HEK293 (cell line): ENCODE data around the gene TMF1.

ENCODE experiments used
- BCL11B ChIP-seq: fragments of 450-650 bp; formaldehyde crosslinking; IDR thresholded peaks from 2 replicates; pipeline ENCODE4 v1.5.1; 2016; ENCODE audit warnings: low read depth, missing biosample characterization, missing genetic modification characterization
- GLIS2 ChIP-seq: fragments of 450-650 bp; formaldehyde crosslinking; IDR thresholded peaks from 2 replicates; pipeline ENCODE4 v1.5.1; 2016; ENCODE audit warnings: missing biosample characterization, missing genetic modification characterization
- KLF8 ChIP-seq: fragments of 450-650 bp; formaldehyde crosslinking; IDR thresholded peaks from 2 replicates; pipeline ENCODE4 v1.5.1; 2016; ENCODE audit warnings: missing biosample characterization, missing genetic modification characterization
- OSR2 ChIP-seq: fragments of 450-650 bp; formaldehyde crosslinking; IDR thresholded peaks from 2 replicates; pipeline ENCODE4 v1.5.1; 2016; ENCODE audit warnings: missing biosample characterization, missing genetic modification characterization
- RBAK ChIP-seq: fragments of 450-650 bp; formaldehyde crosslinking; IDR thresholded peaks from 2 replicates; pipeline ENCODE4 v1.5.1; 2016; ENCODE audit warnings: missing biosample characterization, missing genetic modification characterization
- SP7 ChIP-seq: fragments of 450-650 bp; formaldehyde crosslinking; IDR thresholded peaks from 2 replicates; pipeline ENCODE4 v1.5.1; 2016; ENCODE audit warnings: missing biosample characterization, missing genetic modification characterization
- ZIC2 ChIP-seq: fragments of 450-650 bp; formaldehyde crosslinking; IDR thresholded peaks from 2 replicates; pipeline ENCODE4 v1.5.1; 2016; ENCODE audit warnings: missing biosample characterization, missing genetic modification characterization
- ZNF112 ChIP-seq: fragments of 450-650 bp; formaldehyde crosslinking; IDR thresholded peaks from 2 replicates; pipeline ENCODE4 v1.5.0; 2017; ENCODE audit warnings: missing biosample characterization, missing genetic modification characterization
- ZNF132 ChIP-seq: fragments of 450-650 bp; formaldehyde crosslinking; IDR thresholded peaks from 2 replicates; pipeline ENCODE4 v1.5.1; 2017; ENCODE audit warnings: missing biosample characterization, missing genetic modification characterization, borderline replicate concordance
- ZNF211 ChIP-seq: fragments of 450-650 bp; formaldehyde crosslinking; IDR thresholded peaks from 2 replicates; pipeline ENCODE4 v1.5.1; 2016; ENCODE audit warnings: low read depth, missing biosample characterization, missing genetic modification characterization
- ZNF514 ChIP-seq: fragments of 450-650 bp; formaldehyde crosslinking; IDR thresholded peaks from 2 replicates; pipeline ENCODE4 v1.5.1; 2016; ENCODE audit warnings: missing biosample characterization, missing genetic modification characterization
- ZNF521 ChIP-seq: fragments of 450-650 bp; formaldehyde crosslinking; IDR thresholded peaks from 2 replicates; pipeline ENCODE4 v1.5.1; 2017; ENCODE audit warnings: missing biosample characterization, mild to moderate bottlenecking, missing genetic modification characterization
- ZNF776 ChIP-seq: fragments of 450-650 bp; formaldehyde crosslinking; IDR thresholded peaks from 2 replicates; pipeline ENCODE4 v1.5.0; 2017; ENCODE audit warnings: missing biosample characterization, missing genetic modification characterization, borderline replicate concordance
- ZNF777 ChIP-seq: fragments of 450-650 bp; formaldehyde crosslinking; IDR thresholded peaks from 2 replicates; pipeline ENCODE4 v1.5.1; 2017; ENCODE audit warnings: missing biosample characterization, missing genetic modification characterization, borderline replicate concordance
- TF ChIP-seq, protein P1 (sequence below): fragments of 450-650 bp; formaldehyde crosslinking; IDR thresholded peaks from 2 replicates; pipeline ENCODE4 v1.5.1; 2016; ENCODE audit warnings: missing biosample characterization, missing genetic modification characterization, borderline replicate concordance
- TF ChIP-seq, protein P2 (sequence below): fragments of 450-650 bp; formaldehyde crosslinking; IDR thresholded peaks from 2 replicates; pipeline ENCODE4 v1.5.1; 2017; ENCODE audit warnings: missing biosample characterization, missing genetic modification characterization
- TF ChIP-seq, protein P3 (sequence below): fragments of 450-650 bp; formaldehyde crosslinking; IDR thresholded peaks from 2 replicates; pipeline ENCODE4 v1.5.1; 2016; ENCODE audit warnings: missing biosample characterization, missing genetic modification characterization
- TF ChIP-seq, protein P4 (sequence below): fragments of 450-650 bp; formaldehyde crosslinking; IDR thresholded peaks from 2 replicates; pipeline ENCODE4 v1.5.1; 2017; ENCODE audit warnings: missing biosample characterization, missing genetic modification characterization
- TF ChIP-seq, protein P5 (sequence below): fragments of 450-650 bp; formaldehyde crosslinking; IDR thresholded peaks from 2 replicates; pipeline ENCODE4 v1.5.1; 2016; ENCODE audit warnings: missing biosample characterization, missing genetic modification characterization
- TF ChIP-seq, protein P6 (sequence below): fragments of 450-650 bp; formaldehyde crosslinking; IDR thresholded peaks from 2 replicates; pipeline ENCODE4 v1.5.1; 2016; ENCODE audit warnings: missing biosample characterization, missing genetic modification characterization, low read depth
- TF ChIP-seq, protein P7 (sequence below): fragments of 450-650 bp; formaldehyde crosslinking; IDR thresholded peaks from 2 replicates; pipeline ENCODE4 v1.5.1; 2016; ENCODE audit warnings: missing biosample characterization, missing genetic modification characterization
- TF ChIP-seq, protein P8 (sequence below): sonication (generic); formaldehyde crosslinking; IDR thresholded peaks from 2 replicates; pipeline ENCODE4 v1.8.1; 2022; ENCODE audit warnings: mild to moderate bottlenecking, moderate library complexity, missing genetic modification reagents
- TF ChIP-seq, protein P9 (sequence below): fragments of 450-650 bp; IDR thresholded peaks from 2 replicates; pipeline ENCODE4 v1.5.1; 2018; ENCODE audit warnings: missing biosample characterization, mild to moderate bottlenecking, missing genetic modification characterization

The TMF1 gene

DNA sequence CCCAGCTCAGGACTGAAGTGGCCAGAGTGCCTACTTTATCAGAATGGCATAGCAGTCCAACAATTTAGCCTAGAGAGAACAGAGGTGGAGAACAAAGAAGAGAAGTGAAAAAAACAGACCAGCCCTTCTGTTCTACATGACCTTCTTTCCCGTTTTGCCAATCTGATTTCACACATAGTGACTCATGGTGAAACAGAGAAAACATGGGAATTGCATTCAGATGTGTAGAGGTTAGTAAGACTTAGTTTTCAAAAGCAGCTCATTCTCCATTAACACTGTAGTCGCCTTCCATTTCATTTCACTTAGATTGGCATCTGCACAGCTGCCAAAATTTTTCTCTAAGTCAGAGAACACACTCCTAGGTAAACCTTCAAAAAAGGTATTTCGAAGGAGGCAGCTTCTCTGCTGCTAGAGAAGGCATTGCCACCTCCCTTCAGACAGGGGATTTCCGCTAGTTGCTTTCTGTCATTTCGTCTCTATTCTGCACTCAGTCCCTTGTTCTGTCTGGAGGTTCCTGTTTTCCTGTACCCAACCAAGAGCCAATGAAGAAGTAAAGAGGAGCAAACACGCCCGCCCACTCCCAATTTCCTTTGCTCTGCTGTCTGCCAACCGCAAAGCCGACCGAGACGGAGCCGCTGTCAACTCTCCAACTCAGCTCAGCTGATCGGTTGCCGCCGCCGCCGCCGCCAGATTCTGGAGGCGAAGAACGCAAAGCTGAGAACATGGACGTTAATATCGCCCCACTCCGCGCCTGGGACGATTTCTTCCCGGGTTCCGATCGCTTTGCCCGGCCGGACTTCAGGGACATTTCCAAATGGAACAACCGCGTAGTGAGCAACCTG lies 32.4 kb upstream of the TMF1 start, which contains the start of gene ARL6IP5 (continued):
- TF ChIP-seq, protein P1, sequence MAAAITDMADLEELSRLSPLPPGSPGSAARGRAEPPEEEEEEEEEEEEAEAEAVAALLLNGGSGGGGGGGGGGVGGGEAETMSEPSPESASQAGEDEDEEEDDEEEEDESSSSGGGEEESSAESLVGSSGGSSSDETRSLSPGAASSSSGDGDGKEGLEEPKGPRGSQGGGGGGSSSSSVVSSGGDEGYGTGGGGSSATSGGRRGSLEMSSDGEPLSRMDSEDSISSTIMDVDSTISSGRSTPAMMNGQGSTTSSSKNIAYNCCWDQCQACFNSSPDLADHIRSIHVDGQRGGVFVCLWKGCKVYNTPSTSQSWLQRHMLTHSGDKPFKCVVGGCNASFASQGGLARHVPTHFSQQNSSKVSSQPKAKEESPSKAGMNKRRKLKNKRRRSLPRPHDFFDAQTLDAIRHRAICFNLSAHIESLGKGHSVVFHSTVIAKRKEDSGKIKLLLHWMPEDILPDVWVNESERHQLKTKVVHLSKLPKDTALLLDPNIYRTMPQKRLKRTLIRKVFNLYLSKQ (tag by site-specific recombination) = no peak
- no peak for TF ChIP-seq BCL11B (tag by site-specific recombination)
- no peak for TF ChIP-seq GLIS2
- TF ChIP-seq, protein P2, sequence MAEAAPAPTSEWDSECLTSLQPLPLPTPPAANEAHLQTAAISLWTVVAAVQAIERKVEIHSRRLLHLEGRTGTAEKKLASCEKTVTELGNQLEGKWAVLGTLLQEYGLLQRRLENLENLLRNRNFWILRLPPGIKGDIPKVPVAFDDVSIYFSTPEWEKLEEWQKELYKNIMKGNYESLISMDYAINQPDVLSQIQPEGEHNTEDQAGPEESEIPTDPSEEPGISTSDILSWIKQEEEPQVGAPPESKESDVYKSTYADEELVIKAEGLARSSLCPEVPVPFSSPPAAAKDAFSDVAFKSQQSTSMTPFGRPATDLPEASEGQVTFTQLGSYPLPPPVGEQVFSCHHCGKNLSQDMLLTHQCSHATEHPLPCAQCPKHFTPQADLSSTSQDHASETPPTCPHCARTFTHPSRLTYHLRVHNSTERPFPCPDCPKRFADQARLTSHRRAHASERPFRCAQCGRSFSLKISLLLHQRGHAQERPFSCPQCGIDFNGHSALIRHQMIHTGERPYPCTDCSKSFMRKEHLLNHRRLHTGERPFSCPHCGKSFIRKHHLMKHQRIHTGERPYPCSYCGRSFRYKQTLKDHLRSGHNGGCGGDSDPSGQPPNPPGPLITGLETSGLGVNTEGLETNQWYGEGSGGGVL = no peak
- no peak for TF ChIP-seq ZNF112 (tag by site-specific recombination)
- TF ChIP-seq SP7 (tag by site-specific recombination) = peak; percentile 67; the same call in 1 of the 2 replicates
- no peak for TF ChIP-seq ZNF211 (tag by site-specific recombination)
- TF ChIP-seq, protein P3, sequence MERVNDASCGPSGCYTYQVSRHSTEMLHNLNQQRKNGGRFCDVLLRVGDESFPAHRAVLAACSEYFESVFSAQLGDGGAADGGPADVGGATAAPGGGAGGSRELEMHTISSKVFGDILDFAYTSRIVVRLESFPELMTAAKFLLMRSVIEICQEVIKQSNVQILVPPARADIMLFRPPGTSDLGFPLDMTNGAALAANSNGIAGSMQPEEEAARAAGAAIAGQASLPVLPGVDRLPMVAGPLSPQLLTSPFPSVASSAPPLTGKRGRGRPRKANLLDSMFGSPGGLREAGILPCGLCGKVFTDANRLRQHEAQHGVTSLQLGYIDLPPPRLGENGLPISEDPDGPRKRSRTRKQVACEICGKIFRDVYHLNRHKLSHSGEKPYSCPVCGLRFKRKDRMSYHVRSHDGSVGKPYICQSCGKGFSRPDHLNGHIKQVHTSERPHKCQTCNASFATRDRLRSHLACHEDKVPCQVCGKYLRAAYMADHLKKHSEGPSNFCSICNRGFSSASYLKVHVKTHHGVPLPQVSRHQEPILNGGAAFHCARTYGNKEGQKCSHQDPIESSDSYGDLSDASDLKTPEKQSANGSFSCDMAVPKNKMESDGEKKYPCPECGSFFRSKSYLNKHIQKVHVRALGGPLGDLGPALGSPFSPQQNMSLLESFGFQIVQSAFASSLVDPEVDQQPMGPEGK (tag by site-specific recombination) = 0 out of 2 replicates have a peak, but pooled peaks have one; percentile 12
- TF ChIP-seq ZNF521 (tag by site-specific recombination) = no peak
- no peak for TF ChIP-seq ZIC2 (tag by site-specific recombination)
- no peak for TF ChIP-seq OSR2 (tag by site-specific recombination)
- TF ChIP-seq, protein P4, sequence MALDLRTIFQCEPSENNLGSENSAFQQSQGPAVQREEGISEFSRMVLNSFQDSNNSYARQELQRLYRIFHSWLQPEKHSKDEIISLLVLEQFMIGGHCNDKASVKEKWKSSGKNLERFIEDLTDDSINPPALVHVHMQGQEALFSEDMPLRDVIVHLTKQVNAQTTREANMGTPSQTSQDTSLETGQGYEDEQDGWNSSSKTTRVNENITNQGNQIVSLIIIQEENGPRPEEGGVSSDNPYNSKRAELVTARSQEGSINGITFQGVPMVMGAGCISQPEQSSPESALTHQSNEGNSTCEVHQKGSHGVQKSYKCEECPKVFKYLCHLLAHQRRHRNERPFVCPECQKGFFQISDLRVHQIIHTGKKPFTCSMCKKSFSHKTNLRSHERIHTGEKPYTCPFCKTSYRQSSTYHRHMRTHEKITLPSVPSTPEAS (tag by site-specific recombination) = no peak
- no peak for TF ChIP-seq ZNF132 (tag by site-specific recombination)
- no peak for TF ChIP-seq ZNF777 (tag by site-specific recombination)
- TF ChIP-seq, protein P5, sequence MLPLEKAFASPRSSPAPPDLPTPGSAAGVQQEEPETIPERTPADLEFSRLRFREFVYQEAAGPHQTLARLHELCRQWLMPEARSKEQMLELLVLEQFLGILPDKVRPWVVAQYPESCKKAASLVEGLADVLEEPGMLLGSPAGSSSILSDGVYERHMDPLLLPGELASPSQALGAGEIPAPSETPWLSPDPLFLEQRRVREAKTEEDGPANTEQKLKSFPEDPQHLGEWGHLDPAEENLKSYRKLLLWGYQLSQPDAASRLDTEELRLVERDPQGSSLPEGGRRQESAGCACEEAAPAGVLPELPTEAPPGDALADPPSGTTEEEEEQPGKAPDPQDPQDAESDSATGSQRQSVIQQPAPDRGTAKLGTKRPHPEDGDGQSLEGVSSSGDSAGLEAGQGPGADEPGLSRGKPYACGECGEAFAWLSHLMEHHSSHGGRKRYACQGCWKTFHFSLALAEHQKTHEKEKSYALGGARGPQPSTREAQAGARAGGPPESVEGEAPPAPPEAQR = no peak
- TF ChIP-seq, protein P6, sequence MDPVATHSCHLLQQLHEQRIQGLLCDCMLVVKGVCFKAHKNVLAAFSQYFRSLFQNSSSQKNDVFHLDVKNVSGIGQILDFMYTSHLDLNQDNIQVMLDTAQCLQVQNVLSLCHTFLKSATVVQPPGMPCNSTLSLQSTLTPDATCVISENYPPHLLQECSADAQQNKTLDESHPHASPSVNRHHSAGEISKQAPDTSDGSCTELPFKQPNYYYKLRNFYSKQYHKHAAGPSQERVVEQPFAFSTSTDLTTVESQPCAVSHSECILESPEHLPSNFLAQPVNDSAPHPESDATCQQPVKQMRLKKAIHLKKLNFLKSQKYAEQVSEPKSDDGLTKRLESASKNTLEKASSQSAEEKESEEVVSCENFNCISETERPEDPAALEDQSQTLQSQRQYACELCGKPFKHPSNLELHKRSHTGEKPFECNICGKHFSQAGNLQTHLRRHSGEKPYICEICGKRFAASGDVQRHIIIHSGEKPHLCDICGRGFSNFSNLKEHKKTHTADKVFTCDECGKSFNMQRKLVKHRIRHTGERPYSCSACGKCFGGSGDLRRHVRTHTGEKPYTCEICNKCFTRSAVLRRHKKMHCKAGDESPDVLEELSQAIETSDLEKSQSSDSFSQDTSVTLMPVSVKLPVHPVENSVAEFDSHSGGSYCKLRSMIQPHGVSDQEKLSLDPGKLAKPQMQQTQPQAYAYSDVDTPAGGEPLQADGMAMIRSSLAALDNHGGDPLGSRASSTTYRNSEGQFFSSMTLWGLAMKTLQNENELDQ = no peak
- TF ChIP-seq ZNF776 (tag by site-specific recombination) = no peak
- TF ChIP-seq, protein P7, sequence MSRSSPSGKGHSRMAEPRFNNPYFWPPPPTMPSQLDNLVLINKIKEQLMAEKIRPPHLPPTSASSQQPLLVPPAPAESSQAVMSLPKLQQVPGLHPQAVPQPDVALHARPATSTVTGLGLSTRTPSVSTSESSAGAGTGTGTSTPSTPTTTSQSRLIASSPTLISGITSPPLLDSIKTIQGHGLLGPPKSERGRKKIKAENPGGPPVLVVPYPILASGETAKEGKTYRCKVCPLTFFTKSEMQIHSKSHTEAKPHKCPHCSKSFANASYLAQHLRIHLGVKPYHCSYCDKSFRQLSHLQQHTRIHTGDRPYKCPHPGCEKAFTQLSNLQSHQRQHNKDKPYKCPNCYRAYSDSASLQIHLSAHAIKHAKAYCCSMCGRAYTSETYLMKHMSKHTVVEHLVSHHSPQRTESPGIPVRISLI = no peak
- no peak for TF ChIP-seq RBAK (tag by site-specific recombination)
- TF ChIP-seq ZNF514 = no peak
- TF ChIP-seq, protein P8, sequence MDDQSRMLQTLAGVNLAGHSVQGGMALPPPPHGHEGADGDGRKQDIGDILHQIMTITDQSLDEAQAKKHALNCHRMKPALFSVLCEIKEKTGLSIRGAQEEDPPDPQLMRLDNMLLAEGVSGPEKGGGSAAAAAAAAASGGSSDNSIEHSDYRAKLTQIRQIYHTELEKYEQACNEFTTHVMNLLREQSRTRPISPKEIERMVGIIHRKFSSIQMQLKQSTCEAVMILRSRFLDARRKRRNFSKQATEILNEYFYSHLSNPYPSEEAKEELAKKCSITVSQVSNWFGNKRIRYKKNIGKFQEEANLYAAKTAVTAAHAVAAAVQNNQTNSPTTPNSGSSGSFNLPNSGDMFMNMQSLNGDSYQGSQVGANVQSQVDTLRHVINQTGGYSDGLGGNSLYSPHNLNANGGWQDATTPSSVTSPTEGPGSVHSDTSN (CRISPR knock-in tag) = no peak
- TF ChIP-seq, protein P9, sequence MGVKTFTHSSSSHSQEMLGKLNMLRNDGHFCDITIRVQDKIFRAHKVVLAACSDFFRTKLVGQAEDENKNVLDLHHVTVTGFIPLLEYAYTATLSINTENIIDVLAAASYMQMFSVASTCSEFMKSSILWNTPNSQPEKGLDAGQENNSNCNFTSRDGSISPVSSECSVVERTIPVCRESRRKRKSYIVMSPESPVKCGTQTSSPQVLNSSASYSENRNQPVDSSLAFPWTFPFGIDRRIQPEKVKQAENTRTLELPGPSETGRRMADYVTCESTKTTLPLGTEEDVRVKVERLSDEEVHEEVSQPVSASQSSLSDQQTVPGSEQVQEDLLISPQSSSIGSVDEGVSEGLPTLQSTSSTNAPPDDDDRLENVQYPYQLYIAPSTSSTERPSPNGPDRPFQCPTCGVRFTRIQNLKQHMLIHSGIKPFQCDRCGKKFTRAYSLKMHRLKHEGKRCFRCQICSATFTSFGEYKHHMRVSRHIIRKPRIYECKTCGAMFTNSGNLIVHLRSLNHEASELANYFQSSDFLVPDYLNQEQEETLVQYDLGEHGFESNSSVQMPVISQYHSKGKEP (tag by site-specific recombination) = peak; percentile 31; the same call in 1 of the 2 replicates
- TF ChIP-seq KLF8 (tag by site-specific recombination) = 0 out of 2 replicates have a peak, but pooled peaks have one; percentile 33
